ENCODE measurements around the gene TAAR6. TPM values are rescaled to one million over a fixed set of nuclear protein-coding genes. Genes with fewer than 3 reads are reported as not detected.

TAAR6 gene, protein sequence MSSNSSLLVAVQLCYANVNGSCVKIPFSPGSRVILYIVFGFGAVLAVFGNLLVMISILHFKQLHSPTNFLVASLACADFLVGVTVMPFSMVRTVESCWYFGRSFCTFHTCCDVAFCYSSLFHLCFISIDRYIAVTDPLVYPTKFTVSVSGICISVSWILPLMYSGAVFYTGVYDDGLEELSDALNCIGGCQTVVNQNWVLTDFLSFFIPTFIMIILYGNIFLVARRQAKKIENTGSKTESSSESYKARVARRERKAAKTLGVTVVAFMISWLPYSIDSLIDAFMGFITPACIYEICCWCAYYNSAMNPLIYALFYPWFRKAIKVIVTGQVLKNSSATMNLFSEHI
- not detected in 2 replicates for total RNA-seq

DNA sequence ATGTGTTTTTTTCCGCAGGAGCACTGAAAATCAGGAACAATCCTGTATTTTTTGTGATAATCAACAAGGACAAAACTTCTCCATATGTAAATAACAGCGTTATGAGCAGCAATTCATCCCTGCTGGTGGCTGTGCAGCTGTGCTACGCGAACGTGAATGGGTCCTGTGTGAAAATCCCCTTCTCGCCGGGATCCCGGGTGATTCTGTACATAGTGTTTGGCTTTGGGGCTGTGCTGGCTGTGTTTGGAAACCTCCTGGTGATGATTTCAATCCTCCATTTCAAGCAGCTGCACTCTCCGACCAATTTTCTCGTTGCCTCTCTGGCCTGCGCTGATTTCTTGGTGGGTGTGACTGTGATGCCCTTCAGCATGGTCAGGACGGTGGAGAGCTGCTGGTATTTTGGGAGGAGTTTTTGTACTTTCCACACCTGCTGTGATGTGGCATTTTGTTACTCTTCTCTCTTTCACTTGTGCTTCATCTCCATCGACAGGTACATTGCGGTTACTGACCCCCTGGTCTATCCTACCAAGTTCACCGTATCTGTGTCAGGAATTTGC, at the start of gene TAAR6:
Gene TAAR6 (plus strand): TSS at position 102 of the 557 bp plus-strand sequence. CDS start 0 bp downstream, at position 102.

DNA sequence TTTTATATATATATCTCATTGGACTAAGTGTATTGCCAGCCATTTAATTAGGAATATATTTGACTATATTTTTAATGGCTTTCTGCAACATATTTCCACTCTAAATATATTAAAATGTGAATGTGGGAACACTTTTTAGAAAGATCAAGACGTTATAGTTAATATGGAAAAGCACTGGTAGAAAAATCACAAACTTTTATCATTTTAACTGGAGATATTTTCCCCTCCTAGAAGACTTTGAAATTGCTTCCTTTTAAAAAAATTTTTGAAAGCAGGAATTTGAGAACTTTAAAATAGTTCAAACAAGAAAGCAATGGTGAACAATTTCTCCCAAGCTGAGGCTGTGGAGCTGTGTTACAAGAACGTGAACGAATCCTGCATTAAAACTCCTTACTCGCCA, 32.1 kb upstream of the TAAR6 start, which contains the start of gene TAAR9:
Gene TAAR9 (plus strand): TSS at position 301 of the 400 bp plus-strand sequence. CDS start 13 bp downstream, at position 314.

GRCh38 chr6:132552372-132552771, 17.8 kb upstream of the TAAR6 start, which contains the start of gene TAAR8:
TAAR8 (plus strand) TSS chr6:132552672; CDS start chr6:132552693, 21 bp downstream.

GRCh38 chr6:132589454-132589853, 19.3 kb downstream of the TAAR6 start, which contains the start of gene TAAR5:
TAAR5 (minus strand) TSS chr6:132589741; CDS start chr6:132589686, 55 bp downstream.

Other genes starting within 250 kb of the TAAR6 start
- 0.09 TPM in 1 of 2 replicates, not detected in the other for gene MOXD1, start 168.8 kb upstream of the TAAR6 start, total RNA-seq
- 29.4 and 36.1 TPM in 2 replicates for gene STX7, start 57.2 kb upstream of the TAAR6 start, total RNA-seq
- gene TAAR9, start 32.0 kb upstream of the TAAR6 start, total RNA-seq: not detected in 2 replicates
- not detected in 2 replicates for gene TAAR8, start 17.6 kb upstream of the TAAR6 start, total RNA-seq
- gene TAAR5, start 19.4 kb downstream of the TAAR6 start, total RNA-seq: not detected in 2 replicates
- not detected in 2 replicates for gene TAAR2, start 54.0 kb downstream of the TAAR6 start, total RNA-seq
- gene TAAR1, start 88.9 kb downstream of the TAAR6 start, total RNA-seq: not detected in 2 replicates
- gene VNN1, start 143.7 kb downstream of the TAAR6 start, total RNA-seq: under 0.01 TPM in 1 of 2 replicates, not detected in the other
- not detected in 2 replicates for gene VNN2, start 187.6 kb downstream of the TAAR6 start, total RNA-seq
- gene SLC18B1, start 228.3 kb downstream of the TAAR6 start, total RNA-seq: 6.1 and 10.1 TPM in 2 replicates
- gene RPS12, start 244.2 kb downstream of the TAAR6 start, total RNA-seq: 2,152 and 2,187 TPM in 2 replicates